8988T (cell line): ENCODE data around the gene ADGRG4.
"Not testable (repeated sequence)": the region's sequence is repeated elsewhere in the genome, so short reads cannot be mapped to it uniquely, and the experiment has no call there.

Experiments used
- DNase-seq: peaks from one replicate; pipeline ENCODE4 v3.0.0; 2011

ADGRG4 gene

GRCh38 chrX:136395271-136395670, 94.5 kb downstream of the ADGRG4 start:
- no peak for DNase-seq

- DNase-seq, result no peak
Observed at GRCh38 chrX:136397001-136397400, 96.2 kb downstream of the ADGRG4 start.

- no peak for DNase-seq
Observed at GRCh38 chrX:136405126-136405525, 104.4 kb downstream of the ADGRG4 start.

- DNase-seq, result no peak
Observed at GRCh38 chrX:136417806-136418205, 117.0 kb downstream of the ADGRG4 start.

- no peak for DNase-seq
Observed at GRCh38 chrX:136421338-136421737, 120.6 kb downstream of the ADGRG4 start.

- no peak for DNase-seq
Observed at GRCh38 chrX:136423724-136424123, 123.0 kb downstream of the ADGRG4 start.

- DNase-seq, result no peak
Observed at GRCh38 chrX:136425996-136426395, 125.2 kb downstream of the ADGRG4 start.

- no peak for DNase-seq
Observed at GRCh38 chrX:136431625-136432024, 130.9 kb downstream of the ADGRG4 start.

- DNase-seq, result no peak
Observed at GRCh38 chrX:136437774-136438173, 137.0 kb downstream of the ADGRG4 start.

GRCh38 chrX:136438192-136438591, 137.4 kb downstream of the ADGRG4 start:
- no peak for DNase-seq

- DNase-seq, result not testable (repeated sequence)
Observed at GRCh38 chrX:136445674-136446073, 144.9 kb downstream of the ADGRG4 start.

- no peak for DNase-seq
Observed at GRCh38 chrX:136446208-136446607, 145.4 kb downstream of the ADGRG4 start.

GRCh38 chrX:136447308-136447707, 146.5 kb downstream of the ADGRG4 start:
- no peak for DNase-seq

- DNase-seq, result no peak
Observed at GRCh38 chrX:136447968-136448367, 147.2 kb downstream of the ADGRG4 start.

GRCh38 chrX:136450050-136450830, 149.5 kb downstream of the ADGRG4 start:
- no peak for DNase-seq

GRCh38 chrX:136452614-136453013, 151.9 kb downstream of the ADGRG4 start:
- no peak for DNase-seq

GRCh38 chrX:136453114-136453513, 152.4 kb downstream of the ADGRG4 start:
- no peak for DNase-seq

- no peak for DNase-seq
Observed at GRCh38 chrX:136453771-136454170, 153.0 kb downstream of the ADGRG4 start.

GRCh38 chrX:136456133-136456532, 155.4 kb downstream of the ADGRG4 start:
- DNase-seq, result no peak

GRCh38 chrX:136457303-136457917, 156.6 kb downstream of the ADGRG4 start:
- no peak for DNase-seq

- DNase-seq, result no peak
Observed at GRCh38 chrX:136464589-136464988, 163.8 kb downstream of the ADGRG4 start.
